CD4-positive, alpha-beta T cell treated with Interleukin-12 subunit alpha and Interleukin-12 subunit beta, for 1 hour (primary cell): ENCODE results near the gene AFF4.
A peak's percentile ranks its signal among the peaks of the same experiment; 100 is the strongest.

Source experiments
- DNase-seq: peaks from one replicate; pipeline ENCODE4 v3.0.0-alpha.2; 2020

Gene AFF4

GRCh38 chr5:132850066-132850465 is 113.4 kb downstream of the AFF4 start:
- DNase-seq, result no peak

GRCh38 chr5:132849347-132849746 is 114.1 kb downstream of the AFF4 start:
- no peak for DNase-seq

- DNase-seq, result no peak
Observed at GRCh38 chr5:132848270-132848669, 115.2 kb downstream of the AFF4 start.

GRCh38 chr5:132841305-132841704 is 122.1 kb downstream of the AFF4 start:
- no peak for DNase-seq

GRCh38 chr5:132840896-132841295 is 122.5 kb downstream of the AFF4 start:
- no peak for DNase-seq

- DNase-seq, result no peak
Observed at GRCh38 chr5:132840313-132840712, 123.1 kb downstream of the AFF4 start.

GRCh38 chr5:132839426-132840301 is 123.8 kb downstream of the AFF4 start:
- DNase-seq, result no peak

- DNase-seq, result no peak
Observed at GRCh38 chr5:132838516-132839282, 124.7 kb downstream of the AFF4 start.

GRCh38 chr5:132837868-132838267 is 125.6 kb downstream of the AFF4 start:
- no peak for DNase-seq

GRCh38 chr5:132836852-132837251 is 126.6 kb downstream of the AFF4 start:
- no peak for DNase-seq

GRCh38 chr5:132834057-132834456 is 129.4 kb downstream of the AFF4 start:
- no peak for DNase-seq

GRCh38 chr5:132832612-132833011 is 130.8 kb downstream of the AFF4 start:
- DNase-seq, result no peak

- DNase-seq, result no peak
Observed at GRCh38 chr5:132831095-132831860, 132.2 kb downstream of the AFF4 start.

- DNase-seq, result no peak
Observed at GRCh38 chr5:132830436-132831094, 132.9 kb downstream of the AFF4 start, which contains the start of gene SHROOM1. SHROOM1 (minus strand) TSS chr5:132830647; CDS start chr5:132826140, 4,507 bp downstream.

GRCh38 chr5:132829742-132830435 is 133.5 kb downstream of the AFF4 start:
- DNase-seq, result peak; percentile 74

GRCh38 chr5:132828846-132829494 is 134.5 kb downstream of the AFF4 start:
- DNase-seq, result no peak

GRCh38 chr5:132827943-132828673 is 135.3 kb downstream of the AFF4 start:
- DNase-seq, result no peak

GRCh38 chr5:132826424-132827082 is 136.9 kb downstream of the AFF4 start:
- no peak for DNase-seq

- no peak for DNase-seq
Observed at GRCh38 chr5:132825834-132826391, 137.5 kb downstream of the AFF4 start.
